ENCODE data around the gene SMIM12.
"Not testable (repeated sequence)": the region's sequence is repeated elsewhere in the genome, so short reads cannot be mapped to it uniquely, and the experiment has no call there.

- TF ChIP-seq, protein P1, sequence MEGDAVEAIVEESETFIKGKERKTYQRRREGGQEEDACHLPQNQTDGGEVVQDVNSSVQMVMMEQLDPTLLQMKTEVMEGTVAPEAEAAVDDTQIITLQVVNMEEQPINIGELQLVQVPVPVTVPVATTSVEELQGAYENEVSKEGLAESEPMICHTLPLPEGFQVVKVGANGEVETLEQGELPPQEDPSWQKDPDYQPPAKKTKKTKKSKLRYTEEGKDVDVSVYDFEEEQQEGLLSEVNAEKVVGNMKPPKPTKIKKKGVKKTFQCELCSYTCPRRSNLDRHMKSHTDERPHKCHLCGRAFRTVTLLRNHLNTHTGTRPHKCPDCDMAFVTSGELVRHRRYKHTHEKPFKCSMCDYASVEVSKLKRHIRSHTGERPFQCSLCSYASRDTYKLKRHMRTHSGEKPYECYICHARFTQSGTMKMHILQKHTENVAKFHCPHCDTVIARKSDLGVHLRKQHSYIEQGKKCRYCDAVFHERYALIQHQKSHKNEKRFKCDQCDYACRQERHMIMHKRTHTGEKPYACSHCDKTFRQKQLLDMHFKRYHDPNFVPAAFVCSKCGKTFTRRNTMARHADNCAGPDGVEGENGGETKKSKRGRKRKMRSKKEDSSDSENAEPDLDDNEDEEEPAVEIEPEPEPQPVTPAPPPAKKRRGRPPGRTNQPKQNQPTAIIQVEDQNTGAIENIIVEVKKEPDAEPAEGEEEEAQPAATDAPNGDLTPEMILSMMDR (IDR thresholded peaks at IDR 0.05) = not testable (repeated sequence)
- TF ChIP-seq POLR2A, POLR2AphosphoS5 (IDR thresholded peaks at IDR 0.05): not testable (repeated sequence)
Observed at GRCh38 chr1:34818862-34819261, 40.7 kb downstream of the SMIM12 start.
